Liver (tissue), 9 donors: ENCODE data around the gene CPA1. TPM values are rescaled to one million over a fixed set of nuclear protein-coding genes. Genes with fewer than 3 reads are reported as not detected.

Experiments
- DNase-seq: peaks from one replicate; pipeline ENCODE4 v3.0.0-alpha.2; 2017; ENCODE audit warnings: low spot score
- H3K27ac ChIP-seq, 2 donors: one replicate each; pipeline ENCODE4 v1.7.0; 2013; ENCODE audit warnings: inconsistent platforms in 2 of 2, low read length in 2 of 2, control low read depth in 1 of 2, low read depth in 1 of 2, mild to moderate bottlenecking in 1 of 2
- H3K27me3 ChIP-seq, 4 donors: one replicate each; pipeline versions ENCODE4 v1.6.1 to v1.7.0; 2013; ENCODE audit warnings: low read length in 3 of 4, inconsistent platforms in 1 of 4, mild to moderate bottlenecking in 1 of 4, moderate library complexity in 1 of 4; ENCODE audit not compliant: control insufficient read depth in 4 of 4, insufficient read depth in 4 of 4
- H3K36me3 ChIP-seq, 4 donors: one replicate each; pipeline versions ENCODE4 v1.6.1 to v1.7.0; 2013; ENCODE audit warnings: low read length in 3 of 4, mild to moderate bottlenecking in 3 of 4, low read depth in 1 of 4, moderate library complexity in 1 of 4; ENCODE audit not compliant: control insufficient read depth in 4 of 4, insufficient read depth in 3 of 4
- H3K4me1 ChIP-seq, 4 donors: one replicate each; pipeline versions ENCODE4 v1.6.1 to v1.7.0; 2013; ENCODE audit warnings: low read length in 3 of 4, mild to moderate bottlenecking in 3 of 4, moderate library complexity in 1 of 4; ENCODE audit not compliant: control insufficient read depth in 4 of 4, insufficient read depth in 4 of 4
- H3K4me3 ChIP-seq, 3 donors: one replicate each; pipeline versions ENCODE4 v1.6.1 to v1.7.0; 2013; ENCODE audit warnings: low read length in 3 of 3, control low read depth in 1 of 3, low read depth in 1 of 3, mild to moderate bottlenecking in 1 of 3
- H3K9ac ChIP-seq, 2 donors: one replicate each; pipeline ENCODE4 v1.7.0; 2013; ENCODE audit warnings: low read length in 2 of 2, mild to moderate bottlenecking in 2 of 2, moderate library complexity in 2 of 2, control low read depth in 1 of 2, low read depth in 1 of 2
- H3K9me3 ChIP-seq, 4 donors: one replicate each; pipeline versions ENCODE4 v1.6.1 to v1.7.0; 2013; ENCODE audit warnings: low read length in 3 of 4; ENCODE audit not compliant: control insufficient read depth in 4 of 4
- ATF3 ChIP-seq: IDR thresholded peaks from 2 replicates; pipeline ENCODE4 v1.6.1; 2016; ENCODE audit warnings: antibody characterized with exemption
- CTCF ChIP-seq: fragments of 150-350 bp; IDR thresholded peaks from 2 replicates; pipeline ENCODE4 v1.5.1; 2017; ENCODE audit warnings: improper control_type of control experiment, low read depth, low read length; ENCODE audit not compliant: missing input control
- EGR1 ChIP-seq, 2 donors: IDR thresholded peaks; 2 replicates each; pipeline ENCODE4 v1.6.1; 2016 to 2018; ENCODE audit warnings: antibody characterized with exemption in 2 of 2, low read depth in 2 of 2
- FOXA1 ChIP-seq: IDR thresholded peaks from 2 replicates; pipeline ENCODE4 v1.6.1; 2016; ENCODE audit warnings: antibody characterized with exemption
- FOXA2 ChIP-seq: IDR thresholded peaks from 2 replicates; pipeline ENCODE4 v1.6.1; 2016; ENCODE audit warnings: antibody characterized with exemption
- GABPA ChIP-seq, 2 donors: IDR thresholded peaks in 1 of 2; conservative IDR thresholded peaks in 1 of 2; 2 replicates each; pipeline ENCODE4 v1.6.1; 2016; ENCODE audit warnings: antibody characterized with exemption in 2 of 2, mild to moderate bottlenecking in 1 of 2, moderate library complexity in 1 of 2
- HNF4A ChIP-seq, 2 donors: conservative IDR thresholded peaks; 2 replicates each; pipeline ENCODE4 v1.6.1; 2016; ENCODE audit warnings: antibody characterized with exemption in 2 of 2, mild to moderate bottlenecking in 2 of 2
- HNF4G ChIP-seq: IDR thresholded peaks from 2 replicates; pipeline ENCODE4 v1.6.1; 2016; ENCODE audit warnings: antibody characterized with exemption
- JUND ChIP-seq, 2 donors: IDR thresholded peaks; 2 replicates each; pipeline ENCODE4 v1.6.1; 2016; ENCODE audit warnings: antibody characterized with exemption in 2 of 2
- MAX ChIP-seq: IDR thresholded peaks from 2 replicates; pipeline ENCODE4 v1.6.1; 2016; ENCODE audit warnings: antibody characterized with exemption
- NR2F2 ChIP-seq: IDR thresholded peaks from 2 replicates; pipeline ENCODE4 v1.6.1; 2016; ENCODE audit warnings: antibody characterized with exemption
- RAD21 ChIP-seq, 2 donors: IDR thresholded peaks; 2 replicates each; pipeline ENCODE4 v1.6.1; 2016; ENCODE audit warnings: antibody characterized with exemption in 2 of 2, mild to moderate bottlenecking in 2 of 2
- REST ChIP-seq: IDR thresholded peaks from 2 replicates; pipeline ENCODE4 v1.6.1; 2016; ENCODE audit warnings: antibody characterized with exemption, mild to moderate bottlenecking
- RXRA ChIP-seq, 2 donors: IDR thresholded peaks; 2 replicates each; pipeline ENCODE4 v1.6.1; 2017 to 2018; ENCODE audit warnings: antibody characterized with exemption in 2 of 2, mild to moderate bottlenecking in 1 of 2
- SP1 ChIP-seq: IDR thresholded peaks from 2 replicates; pipeline ENCODE4 v1.6.1; 2018; ENCODE audit warnings: antibody characterized with exemption, mild to moderate bottlenecking
- TAF1 ChIP-seq: conservative IDR thresholded peaks from 2 replicates; pipeline ENCODE4 v1.6.1; 2016; ENCODE audit warnings: antibody characterized with exemption, mild to moderate bottlenecking
- YY1 ChIP-seq: IDR thresholded peaks from 2 replicates; pipeline ENCODE4 v1.6.1; 2016; ENCODE audit warnings: antibody characterized with exemption, mild to moderate bottlenecking
- ZBTB33 ChIP-seq: IDR thresholded peaks from 2 replicates; pipeline ENCODE4 v1.6.1; 2016; ENCODE audit warnings: antibody characterized with exemption
- WGBS: extraction: QIAGEN DNeasy Blood & Tissue Kit; methylation state at CpG from one replicate; pipeline ENCODE4 v1.1.7; 2013; 5-methylcytosine and 5-hydroxymethylcytosine counted together
- polyA plus RNA-seq, 2 donors: library from polyadenylated mRNA; stranded (reverse) in 1 of 2; unstranded in 1 of 2; fragments of 200-250 nt in 1 of 2; fragments of >200 nt in 1 of 2; fragmentation: Nextera tagmentation in 1 of 2; extraction: Ambion mirVana in 1 of 2; gene quantifications; one replicate each; pipeline versions ENCODE4 v1.2.1 to v1.2.3, GENCODE V29; 2013 to 2015
- total RNA-seq, 2 donors: library from RNA; depleted of rRNA; stranded (reverse); fragments of >200 nt; gene quantifications; one replicate each; pipeline ENCODE4 v1.2.3, GENCODE V29; 2014
- donor health status: healthy.
- donor health status: healthy.
- donor health status: healthy.
- donor health status: healthy.
- donor health status: healthy.

Gene CPA1
- total and polyA plus RNA-seq, 4 donors = 0.07 to 0.42 TPM; not detected in 2

- H3K27ac ChIP-seq = no peak overlapping the region
- WGBS = 72% methylated on average over 5 of the region's 5 CpGs
- H3K9ac ChIP-seq = no peak overlapping the region
- no peaks in the 10 kb centered on the region for H3K9me3 ChIP-seq
- DNase-seq = no peak
- H3K36me3 ChIP-seq = no peaks in the 10 kb centered on the region
- TF ChIP-seq RAD21 (IDR thresholded peaks at IDR 0.05) = no peak
- TF ChIP-seq ATF3 = no peak
- TF ChIP-seq JUND (IDR thresholded peaks at IDR 0.05) = no peak
- TF ChIP-seq MAX = no peak
- H3K27me3 ChIP-seq = peaks cover 0 to 2% (median 0%) of the 10 kb centered on the region in 4 donors
- no peaks in the 10 kb centered on the region for H3K4me1 ChIP-seq
- no peak overlapping the region for H3K4me3 ChIP-seq
These were observed 34.6 kb upstream of the CPA1 start for GRCh38 chr7:130345725-130346124.

- 88% methylated on average over 10 of the region's 10 CpGs for WGBS
- H3K4me1 ChIP-seq = no peaks in the 10 kb centered on the region
These were observed 34.0 kb upstream of the CPA1 start for GRCh38 chr7:130346177-130346905.

More at GRCh38 chr7:130346177-130346905, 34.0 kb upstream of the CPA1 start:
- H3K36me3 ChIP-seq = no peaks in the 10 kb centered on the region
- H3K4me3 ChIP-seq = no peak overlapping the region
- H3K27me3 ChIP-seq = peaks cover 0 to 2% (median 0%) of the 10 kb centered on the region in 4 donors
- no peak overlapping the region for H3K27ac ChIP-seq
- TF ChIP-seq EGR1 (IDR thresholded peaks at IDR 0.05; ENCODE audit: low read depth in 2 of 2) (no peak), RAD21 (IDR thresholded peaks at IDR 0.05) (no peak), CTCF (no peak), YY1 (no peak), FOXA2 (no peak), ATF3 (no peak), HNF4A (conservative IDR thresholded peaks at IDR 0.05) (no peak), RXRA (IDR thresholded peaks at IDR 0.05) (no peak), FOXA1 (no peak), ZBTB33 (no peak), HNF4G (no peak), GABPA (IDR thresholded peaks at IDR 0.05 in 1 of 2, conservative IDR thresholded peaks at IDR 0.05 in 1 of 2) (no peak), JUND (IDR thresholded peaks at IDR 0.05) (no peak), MAX (no peak), NR2F2 (no peak), REST (no peak), TAF1 (no peak), SP1 (no peak)
- no peak for DNase-seq
- H3K9ac ChIP-seq = no peak overlapping the region
- H3K9me3 ChIP-seq = no peaks in the 10 kb centered on the region
